HepG2 (cell line): ENCODE data around the gene SDK1.

Experiments used
- MXI1 ChIP-seq: IDR thresholded peaks from 3 replicates; pipeline ENCODE4 v1.6.1; 2012; ENCODE audit warnings: low read depth, low read length, inconsistent platforms, borderline replicate concordance
- NFE2L1 ChIP-seq: sonication (generic); formaldehyde crosslinking; IDR thresholded peaks from 2 replicates; pipeline ENCODE4 v1.4.0; 2020; ENCODE audit warnings: missing genetic modification reagents, mild to moderate bottlenecking, borderline replicate concordance
- PBX3 ChIP-seq: sonication (generic); formaldehyde crosslinking; IDR thresholded peaks from 2 replicates; pipeline ENCODE4 v1.8.1; 2023; ENCODE audit warnings: missing genetic modification reagents, inconsistent platforms, borderline replicate concordance
- SMARCE1 ChIP-seq: fragments of 450-650 bp; IDR thresholded peaks from 2 replicates; pipeline ENCODE4 v1.6.1; 2017; ENCODE audit warnings: borderline replicate concordance
- ZNF274 ChIP-seq: sonication (generic); formaldehyde crosslinking; IDR thresholded peaks from 2 replicates; pipeline ENCODE4 v1.5.1; 2020; ENCODE audit warnings: mild to moderate bottlenecking, missing genetic modification reagents
- ZNF740 ChIP-seq: sonication (generic); formaldehyde crosslinking; IDR thresholded peaks from 2 replicates; pipeline ENCODE4 v1.4.0; 2020; ENCODE audit warnings: missing genetic modification reagents

GRCh38 chr7:3991731-3992231, 690.7 kb downstream of the SDK1 start:
- TF ChIP-seq SMARCE1 (no peak), NFE2L1 (CRISPR knock-in tag) (no peak), ZNF740 (CRISPR knock-in tag) (no peak), MXI1 (no peak), PBX3 (no peak), ZNF274 (CRISPR knock-in tag) (no peak)
